Measurements from ENCODE around the gene FOXN3.

Gene FOXN3

DNA sequence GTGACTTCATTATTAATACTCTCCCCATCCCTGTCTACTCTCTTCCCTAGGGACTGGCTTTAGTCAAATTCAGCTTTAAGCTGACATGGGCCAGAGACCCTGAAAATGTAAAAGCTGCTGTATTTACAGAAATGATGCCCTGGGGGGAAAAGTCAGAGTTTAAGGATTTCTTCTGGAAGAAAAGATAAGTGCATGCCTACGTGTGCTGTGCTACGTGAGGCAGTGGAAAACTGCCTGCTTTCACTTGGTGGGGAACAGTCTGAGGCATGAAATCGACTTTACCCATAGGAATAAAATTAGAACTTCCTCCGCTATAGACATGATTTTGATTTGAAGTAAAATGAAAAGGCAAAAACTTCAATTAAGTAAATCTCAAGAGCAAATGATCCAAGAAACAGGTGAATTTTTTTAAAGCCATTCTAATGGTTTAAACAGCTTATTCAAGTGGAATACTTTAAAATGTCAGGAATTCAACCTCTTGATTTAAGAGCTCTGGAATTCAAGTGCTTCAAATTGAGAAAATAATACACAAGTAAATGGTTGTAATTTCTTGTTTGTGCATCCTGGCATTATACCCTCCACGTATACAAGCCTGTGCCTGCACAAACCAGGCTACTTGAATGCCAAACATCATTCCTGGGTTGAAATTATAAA, 168.5 kb downstream of the FOXN3 start:
- in situ Hi-C loops (cut with HindIII; ENCODE audit: low pct_ligation_motif_present, low sequenced_read_pairs): no loop called here
- H3K27me3 ChIP-seq (replicated peaks): no peaks in the 10 kb centered on the region
- no peak overlapping the region for H3K4me3 ChIP-seq (ENCODE audit: low read depth, low read length)
- TF ChIP-seq, protein P1, sequence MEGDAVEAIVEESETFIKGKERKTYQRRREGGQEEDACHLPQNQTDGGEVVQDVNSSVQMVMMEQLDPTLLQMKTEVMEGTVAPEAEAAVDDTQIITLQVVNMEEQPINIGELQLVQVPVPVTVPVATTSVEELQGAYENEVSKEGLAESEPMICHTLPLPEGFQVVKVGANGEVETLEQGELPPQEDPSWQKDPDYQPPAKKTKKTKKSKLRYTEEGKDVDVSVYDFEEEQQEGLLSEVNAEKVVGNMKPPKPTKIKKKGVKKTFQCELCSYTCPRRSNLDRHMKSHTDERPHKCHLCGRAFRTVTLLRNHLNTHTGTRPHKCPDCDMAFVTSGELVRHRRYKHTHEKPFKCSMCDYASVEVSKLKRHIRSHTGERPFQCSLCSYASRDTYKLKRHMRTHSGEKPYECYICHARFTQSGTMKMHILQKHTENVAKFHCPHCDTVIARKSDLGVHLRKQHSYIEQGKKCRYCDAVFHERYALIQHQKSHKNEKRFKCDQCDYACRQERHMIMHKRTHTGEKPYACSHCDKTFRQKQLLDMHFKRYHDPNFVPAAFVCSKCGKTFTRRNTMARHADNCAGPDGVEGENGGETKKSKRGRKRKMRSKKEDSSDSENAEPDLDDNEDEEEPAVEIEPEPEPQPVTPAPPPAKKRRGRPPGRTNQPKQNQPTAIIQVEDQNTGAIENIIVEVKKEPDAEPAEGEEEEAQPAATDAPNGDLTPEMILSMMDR (IDR thresholded peaks at IDR 0.05; ENCODE audit: low read depth, low read length, missing control alignments): no peak
- no peak for DNase-seq
- H3K36me3 ChIP-seq (replicated peaks): no peaks in the 10 kb centered on the region
- no peak overlapping the region for H3K27ac ChIP-seq

DNA sequence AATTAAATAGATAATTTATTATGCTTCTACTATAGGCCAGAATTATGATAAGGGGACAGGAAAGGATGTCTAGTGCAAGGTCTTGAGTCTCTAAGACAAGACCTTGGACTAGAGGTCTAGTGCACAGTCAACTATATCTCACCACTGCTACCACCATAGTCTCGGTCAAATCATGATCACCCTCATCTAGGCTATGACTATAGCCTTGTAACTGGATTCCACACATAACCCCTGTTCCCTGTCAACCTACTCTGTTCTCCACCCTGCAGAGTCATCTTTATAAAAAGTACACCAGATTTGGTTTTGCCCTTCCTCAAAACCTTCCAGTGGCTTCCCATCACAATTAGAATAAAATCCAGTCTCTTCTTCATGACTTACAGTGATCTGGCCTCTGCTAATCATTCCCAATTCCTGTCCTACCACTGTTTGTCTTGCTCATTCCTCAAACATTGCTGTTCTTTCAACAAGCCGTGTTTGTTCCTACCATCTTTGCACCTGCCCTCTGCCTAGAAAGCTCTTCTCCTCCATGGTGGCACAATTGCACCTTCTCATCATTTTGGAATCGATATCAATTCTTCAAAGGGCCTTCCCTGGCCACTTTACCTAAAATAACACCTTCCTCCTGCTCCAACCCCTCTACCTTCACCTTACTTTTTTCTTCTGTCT, 169.4 kb downstream of the FOXN3 start:
- DNase-seq: no peak
- TF ChIP-seq, protein P1 (IDR thresholded peaks at IDR 0.05; ENCODE audit: low read depth, low read length, missing control alignments): no peak
- in situ Hi-C loops (cut with HindIII; ENCODE audit: low pct_ligation_motif_present, low sequenced_read_pairs): no loop called here

DNA sequence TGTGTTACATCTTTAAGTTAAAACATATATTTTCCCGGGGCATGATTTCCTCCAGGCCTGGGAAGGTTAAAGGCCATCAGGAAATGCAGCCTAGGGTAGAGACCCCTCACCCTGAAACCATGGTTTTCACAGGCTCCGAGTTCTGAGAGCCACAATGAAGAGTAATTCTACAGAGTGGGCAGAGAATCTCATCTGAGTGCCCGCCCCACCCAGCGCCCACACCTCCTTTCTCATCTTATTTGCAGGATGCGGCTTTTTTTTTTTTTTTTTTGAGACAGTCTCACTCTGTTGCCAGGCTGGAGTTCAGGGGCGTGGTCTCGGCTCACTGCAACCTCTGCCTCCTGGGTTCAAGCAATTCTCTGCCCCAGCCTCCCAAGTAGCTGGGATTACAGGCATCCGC, 170.7 kb downstream of the FOXN3 start:
- in situ Hi-C loops (cut with HindIII; ENCODE audit: low pct_ligation_motif_present, low sequenced_read_pairs): no loop called here
- H3K4me3 ChIP-seq (ENCODE audit: low read depth, low read length): no peak overlapping the region
- TF ChIP-seq, protein P1 (IDR thresholded peaks at IDR 0.05; ENCODE audit: low read depth, low read length, missing control alignments): no peak
- no peaks in the 10 kb centered on the region for H3K36me3 ChIP-seq (replicated peaks)
- no peaks in the 10 kb centered on the region for H3K27me3 ChIP-seq (replicated peaks)
- no peak overlapping the region for H3K27ac ChIP-seq
- no peak for DNase-seq

More for the DNA sequence above, 169.4 kb downstream of the FOXN3 start:
- H3K27me3 ChIP-seq (replicated peaks): no peaks in the 10 kb centered on the region
- H3K4me3 ChIP-seq (ENCODE audit: low read depth, low read length): no peak overlapping the region
- no peak overlapping the region for H3K27ac ChIP-seq
- H3K36me3 ChIP-seq (replicated peaks): no peaks in the 10 kb centered on the region

DNA sequence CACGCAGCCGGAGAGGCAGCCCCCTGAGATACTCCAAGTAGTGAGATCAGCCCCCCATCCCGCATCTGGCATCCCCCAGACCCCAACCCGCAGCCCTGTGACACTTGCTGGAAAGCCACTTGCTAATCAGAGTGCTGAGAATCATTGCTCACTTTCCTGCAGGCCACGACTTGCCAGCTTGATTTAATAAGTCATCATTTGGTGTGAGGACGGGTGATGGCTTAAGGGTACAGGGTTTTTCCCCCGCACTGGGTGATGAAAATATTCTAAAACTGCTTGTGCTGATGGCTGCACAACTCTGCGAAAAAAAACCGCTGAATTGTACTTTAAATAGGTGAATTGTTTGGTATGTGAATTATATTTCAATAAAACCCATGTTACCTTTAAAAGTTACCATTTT, 171.2 kb downstream of the FOXN3 start:
- Histone ChIP-seq H3K36me3 (replicated peaks) (no peaks in the 10 kb centered on the region), H3K27ac (no peak overlapping the region), H3K4me3 (ENCODE audit: low read depth, low read length) (no peak overlapping the region), H3K27me3 (replicated peaks) (no peaks in the 10 kb centered on the region)
- in situ Hi-C loops (cut with HindIII; ENCODE audit: low pct_ligation_motif_present, low sequenced_read_pairs): no loop called here
- TF ChIP-seq, protein P1 (IDR thresholded peaks at IDR 0.05; ENCODE audit: low read depth, low read length, missing control alignments): no peak
- DNase-seq: no peak

DNA sequence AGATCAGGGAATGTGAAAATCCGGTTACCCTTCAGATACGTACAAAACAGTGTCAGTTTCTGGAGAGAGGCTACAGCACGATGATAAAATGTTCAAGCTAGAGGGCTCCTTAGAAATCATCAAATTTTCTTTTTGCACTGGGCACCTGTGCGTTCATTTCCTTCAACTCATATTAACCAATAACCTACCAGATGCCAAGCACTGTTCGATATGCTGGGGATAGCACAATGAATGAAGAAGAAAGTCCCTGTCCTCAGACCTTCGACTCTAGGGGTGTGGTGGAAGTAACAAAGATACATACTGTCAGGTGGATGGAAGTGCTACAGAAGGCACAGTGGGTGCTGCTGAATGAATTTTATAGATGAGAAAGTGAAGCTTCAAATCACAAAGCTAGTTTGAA, 172.3 kb downstream of the FOXN3 start:
- TF ChIP-seq, protein P1 (IDR thresholded peaks at IDR 0.05; ENCODE audit: low read depth, low read length, missing control alignments): no peak
- in situ Hi-C loops (cut with HindIII; ENCODE audit: low pct_ligation_motif_present, low sequenced_read_pairs): no loop called here

More for the DNA sequence above, 172.3 kb downstream of the FOXN3 start:
- Histone ChIP-seq H3K36me3 (replicated peaks) (no peaks in the 10 kb centered on the region), H3K4me3 (ENCODE audit: low read depth, low read length) (no peak overlapping the region), H3K27ac (no peak overlapping the region), H3K27me3 (replicated peaks) (no peaks in the 10 kb centered on the region)
- no peak for DNase-seq
